ENCODE measurements around the gene CALD1.

GRCh38 chr7:134962270-134962780 is 182.9 kb downstream of the CALD1 start:
- TF ChIP-seq EZH2 (IDR thresholded peaks at IDR 0.05; ENCODE audit: low read length), result no peak
- TF ChIP-seq CTCF (optimal IDR thresholded peaks at IDR 0.05 in 1 of 3, IDR thresholded peaks at IDR 0.05 in 1 of 3, conservative IDR thresholded peaks at IDR 0.05 in 1 of 3; ENCODE audit: extremely low read depth in 1 of 3, insufficient read depth in 2 of 3, low read length in 3 of 3), result no peak

Data from keratinocyte (primary cell).